GM12878 (cell line): ENCODE data around the gene LRP8.

Experiments
- CBX5 ChIP-seq: sonication (generic); IDR thresholded peaks from 2 replicates; pipeline ENCODE4 v1.6.1; 2016; ENCODE audit warnings: low read depth, moderate library complexity, mild to moderate bottlenecking, inconsistent platforms
- FOS ChIP-seq: IDR thresholded peaks from 3 replicates; pipeline ENCODE4 v1.6.1; 2011; ENCODE audit warnings: borderline replicate concordance; ENCODE audit not compliant: insufficient read length; ENCODE audit errors: extremely low read depth
- PBX3 ChIP-seq: IDR thresholded peaks from 2 replicates; pipeline ENCODE4 v1.6.1; 2011; ENCODE audit warnings: mild to moderate bottlenecking, low read depth, low read length, moderate library complexity; ENCODE audit not compliant: insufficient replicate concordance
- POLR2A ChIP-seq: IDR thresholded peaks from 2 replicates; pipeline ENCODE4 v1.6.1; 2011; ENCODE audit warnings: low read depth, mild to moderate bottlenecking, low read length
- STAT3 ChIP-seq: IDR thresholded peaks from 2 replicates; pipeline ENCODE4 v1.6.1; 2011; ENCODE audit warnings: low read depth, low read length, improper control_type of control experiment
- TCF12 ChIP-seq: IDR thresholded peaks from 2 replicates; pipeline ENCODE4 v1.6.1; 2011; ENCODE audit warnings: low read depth, mild to moderate bottlenecking, low read length
- TF ChIP-seq, protein P1 (sequence below), 3 experiments: IDR thresholded peaks in 2 of 3; conservative IDR thresholded peaks in 1 of 3; 2 replicates each; pipeline ENCODE4 v1.5.1; 2011; ENCODE audit warnings: low read depth in 3 of 3, low read length in 3 of 3, mild to moderate bottlenecking in 3 of 3, control low read depth in 2 of 3, moderate library complexity in 2 of 3, inconsistent platforms in 1 of 3, mixed read lengths in 1 of 3; ENCODE audit not compliant: control insufficient read depth in 2 of 3, insufficient read depth in 1 of 3; ENCODE audit errors: extremely low read depth in 1 of 3

GRCh38 chr1:53340660-53341520, 13.0 kb upstream of the LRP8 start:
- TF ChIP-seq FOS: no peak
- no peak for TF ChIP-seq PBX3
- TF ChIP-seq, protein P1, sequence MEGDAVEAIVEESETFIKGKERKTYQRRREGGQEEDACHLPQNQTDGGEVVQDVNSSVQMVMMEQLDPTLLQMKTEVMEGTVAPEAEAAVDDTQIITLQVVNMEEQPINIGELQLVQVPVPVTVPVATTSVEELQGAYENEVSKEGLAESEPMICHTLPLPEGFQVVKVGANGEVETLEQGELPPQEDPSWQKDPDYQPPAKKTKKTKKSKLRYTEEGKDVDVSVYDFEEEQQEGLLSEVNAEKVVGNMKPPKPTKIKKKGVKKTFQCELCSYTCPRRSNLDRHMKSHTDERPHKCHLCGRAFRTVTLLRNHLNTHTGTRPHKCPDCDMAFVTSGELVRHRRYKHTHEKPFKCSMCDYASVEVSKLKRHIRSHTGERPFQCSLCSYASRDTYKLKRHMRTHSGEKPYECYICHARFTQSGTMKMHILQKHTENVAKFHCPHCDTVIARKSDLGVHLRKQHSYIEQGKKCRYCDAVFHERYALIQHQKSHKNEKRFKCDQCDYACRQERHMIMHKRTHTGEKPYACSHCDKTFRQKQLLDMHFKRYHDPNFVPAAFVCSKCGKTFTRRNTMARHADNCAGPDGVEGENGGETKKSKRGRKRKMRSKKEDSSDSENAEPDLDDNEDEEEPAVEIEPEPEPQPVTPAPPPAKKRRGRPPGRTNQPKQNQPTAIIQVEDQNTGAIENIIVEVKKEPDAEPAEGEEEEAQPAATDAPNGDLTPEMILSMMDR (IDR thresholded peaks at IDR 0.05 in 2 of 3, conservative IDR thresholded peaks at IDR 0.05 in 1 of 3; ENCODE audit: control insufficient read depth in 2 of 3, extremely low read depth in 1 of 3, insufficient read depth in 1 of 3, low read depth in 3 of 3, low read length in 3 of 3): no peak
- TF ChIP-seq TCF12: no peak
- TF ChIP-seq POLR2A: no peak
- TF ChIP-seq STAT3: no peak
- no peak for TF ChIP-seq CBX5
